ENCODE measurements around the gene UBE2S.
"Not testable (repeated sequence)": the region's sequence is repeated elsewhere in the genome, so short reads cannot be mapped to it uniquely, and the experiment has no call there.

Gene UBE2S

GRCh38 chr19:55410168-55410567 is 2.6 kb upstream of the UBE2S start:
- no peak for ATAC-seq (ENCODE audit: insufficient read depth, low read depth)
- H3K79me2 ChIP-seq (ENCODE audit: insufficient read depth, low read length) = peaks cover 23% of the 10 kb centered on the region

GRCh38 chr19:55409179-55409578 is 1.6 kb upstream of the UBE2S start:
- H3K4me1 ChIP-seq (ENCODE audit: insufficient read depth, low read length) = peaks cover 31% of the 10 kb centered on the region
- H3K9me3 ChIP-seq (ENCODE audit: insufficient read depth, low read length, severe bottlenecking) = peaks cover 15% of the 10 kb centered on the region
- H4K20me1 ChIP-seq (ENCODE audit: insufficient read depth, low read length) = peaks cover 27% of the 10 kb centered on the region
- peaks cover 32% of the 10 kb centered on the region for H3K79me2 ChIP-seq (ENCODE audit: insufficient read depth, low read length)
- H3K9ac ChIP-seq (ENCODE audit: low read depth, low read length); DNase-seq; H3K27me3 ChIP-seq (ENCODE audit: insufficient read depth, low read length, poor library complexity); H3K4me2 ChIP-seq (ENCODE audit: insufficient read depth, low read length); H3K4me3 ChIP-seq (ENCODE audit: low read depth in 1 of 2, low read length in 2 of 2); ATAC-seq (ENCODE audit: insufficient read depth, low read depth): not testable (repeated sequence)
- 0 out of 2 replicates have a peak overlapping the region, but pooled peaks have one; percentile 91 for H2AFZ ChIP-seq (ENCODE audit: low read depth, low read length)
- H3K27ac ChIP-seq (ENCODE audit: low read length) = peak overlapping the region; percentile 99; the same call in 1 of the 2 replicates
- peaks cover 31% of the 10 kb centered on the region for H3K36me3 ChIP-seq (ENCODE audit: insufficient read depth, low read length)

More at GRCh38 chr19:55410168-55410567, 2.6 kb upstream of the UBE2S start:
- H3K9me3 ChIP-seq (ENCODE audit: insufficient read depth, low read length, severe bottlenecking) = peaks cover 15% of the 10 kb centered on the region
- DNase-seq = no peak
- no peak overlapping the region for H3K4me3 ChIP-seq (ENCODE audit: low read depth in 1 of 2, low read length in 2 of 2)
- H3K36me3 ChIP-seq (ENCODE audit: insufficient read depth, low read length) = peaks cover 22% of the 10 kb centered on the region
- TF ChIP-seq, protein P1, sequence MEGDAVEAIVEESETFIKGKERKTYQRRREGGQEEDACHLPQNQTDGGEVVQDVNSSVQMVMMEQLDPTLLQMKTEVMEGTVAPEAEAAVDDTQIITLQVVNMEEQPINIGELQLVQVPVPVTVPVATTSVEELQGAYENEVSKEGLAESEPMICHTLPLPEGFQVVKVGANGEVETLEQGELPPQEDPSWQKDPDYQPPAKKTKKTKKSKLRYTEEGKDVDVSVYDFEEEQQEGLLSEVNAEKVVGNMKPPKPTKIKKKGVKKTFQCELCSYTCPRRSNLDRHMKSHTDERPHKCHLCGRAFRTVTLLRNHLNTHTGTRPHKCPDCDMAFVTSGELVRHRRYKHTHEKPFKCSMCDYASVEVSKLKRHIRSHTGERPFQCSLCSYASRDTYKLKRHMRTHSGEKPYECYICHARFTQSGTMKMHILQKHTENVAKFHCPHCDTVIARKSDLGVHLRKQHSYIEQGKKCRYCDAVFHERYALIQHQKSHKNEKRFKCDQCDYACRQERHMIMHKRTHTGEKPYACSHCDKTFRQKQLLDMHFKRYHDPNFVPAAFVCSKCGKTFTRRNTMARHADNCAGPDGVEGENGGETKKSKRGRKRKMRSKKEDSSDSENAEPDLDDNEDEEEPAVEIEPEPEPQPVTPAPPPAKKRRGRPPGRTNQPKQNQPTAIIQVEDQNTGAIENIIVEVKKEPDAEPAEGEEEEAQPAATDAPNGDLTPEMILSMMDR (IDR thresholded peaks at IDR 0.05; ENCODE audit: borderline replicate concordance, extremely low read depth, low read length, poor library complexity, severe bottlenecking) = no peak
- TF ChIP-seq EZH2 (IDR thresholded peaks at IDR 0.05; ENCODE audit: borderline replicate concordance, low read depth, low read length, severe bottlenecking) = no peak
- peaks cover 24% of the 10 kb centered on the region for H3K4me1 ChIP-seq (ENCODE audit: insufficient read depth, low read length)
- peaks cover 20% of the 10 kb centered on the region for H4K20me1 ChIP-seq (ENCODE audit: insufficient read depth, low read length)
- no peak overlapping the region for H3K4me2 ChIP-seq (ENCODE audit: insufficient read depth, low read length)
- H2AFZ ChIP-seq (ENCODE audit: low read depth, low read length) = no peak overlapping the region
- H3K9ac ChIP-seq (ENCODE audit: low read depth, low read length) = no peak overlapping the region
- no peaks in the 10 kb centered on the region for H3K27me3 ChIP-seq (ENCODE audit: insufficient read depth, low read length, poor library complexity)
- no peak overlapping the region for H3K27ac ChIP-seq (ENCODE audit: low read length)

DNA sequence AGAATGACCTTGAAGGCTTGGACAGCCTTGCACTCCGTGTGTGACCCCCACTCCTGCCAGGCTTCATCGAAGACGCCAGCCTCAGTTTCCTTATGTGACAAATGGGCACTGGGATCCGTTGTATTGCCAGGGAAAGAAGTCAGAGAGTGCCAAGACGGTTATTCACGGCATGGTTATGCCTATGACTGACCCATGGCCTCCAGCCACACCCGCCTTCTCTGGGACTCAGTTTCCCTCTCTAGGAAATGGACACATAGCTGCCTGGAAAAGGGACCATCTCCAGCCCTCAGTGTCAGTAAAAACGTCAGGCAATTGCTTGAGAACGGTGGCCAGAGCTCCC is 915 bp upstream of the UBE2S start:
- peak overlapping the region; percentile 99 for H3K27ac ChIP-seq (ENCODE audit: low read length)
- H2AFZ ChIP-seq (ENCODE audit: low read depth, low read length) = peak overlapping the region; percentile 91
- peaks cover 15% of the 10 kb centered on the region for H3K9me3 ChIP-seq (ENCODE audit: insufficient read depth, low read length, severe bottlenecking)
- DNase-seq (no peak), ATAC-seq (ENCODE audit: insufficient read depth, low read depth) (no peak)
- peak overlapping the region in 1 of 2 experiments; percentile 52; a peak in 2 of 4 replicates for H3K4me3 ChIP-seq (ENCODE audit: low read depth in 1 of 2, low read length in 2 of 2)
- peaks cover 37% of the 10 kb centered on the region for H3K36me3 ChIP-seq (ENCODE audit: insufficient read depth, low read length)
- H4K20me1 ChIP-seq (ENCODE audit: insufficient read depth, low read length) = peaks cover 31% of the 10 kb centered on the region
- peaks cover 36% of the 10 kb centered on the region for H3K4me1 ChIP-seq (ENCODE audit: insufficient read depth, low read length)
- TF ChIP-seq, protein P1 (IDR thresholded peaks at IDR 0.05; ENCODE audit: borderline replicate concordance, extremely low read depth, low read length, poor library complexity, severe bottlenecking) = no peak
- TF ChIP-seq EZH2 (IDR thresholded peaks at IDR 0.05; ENCODE audit: borderline replicate concordance, low read depth, low read length, severe bottlenecking) = no peak
- H3K79me2 ChIP-seq (ENCODE audit: insufficient read depth, low read length) = peaks cover 37% of the 10 kb centered on the region
- H3K9ac ChIP-seq (ENCODE audit: low read depth, low read length) = peak overlapping the region; percentile 58
- no peaks in the 10 kb centered on the region for H3K27me3 ChIP-seq (ENCODE audit: insufficient read depth, low read length, poor library complexity)
- H3K4me2 ChIP-seq (ENCODE audit: insufficient read depth, low read length) = peak overlapping the region; percentile 60

GRCh38 chr19:55407800-55408532 is 378 bp upstream of the UBE2S start:
- TF ChIP-seq, protein P1 (IDR thresholded peaks at IDR 0.05; ENCODE audit: borderline replicate concordance, extremely low read depth, low read length, poor library complexity, severe bottlenecking) = no peak
- TF ChIP-seq EZH2 (IDR thresholded peaks at IDR 0.05; ENCODE audit: borderline replicate concordance, low read depth, low read length, severe bottlenecking) = no peak
- peak; percentile 93 for ATAC-seq (ENCODE audit: insufficient read depth, low read depth)

More at GRCh38 chr19:55407800-55408532, 378 bp upstream of the UBE2S start:
- H3K9ac ChIP-seq (ENCODE audit: low read depth, low read length) = peak overlapping the region; percentile 97
- no peaks in the 10 kb centered on the region for H3K27me3 ChIP-seq (ENCODE audit: insufficient read depth, low read length, poor library complexity)
- peak; percentile 99 for DNase-seq
- H3K79me2 ChIP-seq (ENCODE audit: insufficient read depth, low read length) = peaks cover 42% of the 10 kb centered on the region
- peak overlapping the region; percentile 99 for H3K27ac ChIP-seq (ENCODE audit: low read length)
- H3K9me3 ChIP-seq (ENCODE audit: insufficient read depth, low read length, severe bottlenecking) = peaks cover 15% of the 10 kb centered on the region
- peaks cover 37% of the 10 kb centered on the region for H4K20me1 ChIP-seq (ENCODE audit: insufficient read depth, low read length)
- peak overlapping the region; percentile 92 for H3K4me2 ChIP-seq (ENCODE audit: insufficient read depth, low read length)
- H2AFZ ChIP-seq (ENCODE audit: low read depth, low read length) = peak overlapping the region; percentile 91
- H3K4me3 ChIP-seq (ENCODE audit: low read depth in 1 of 2, low read length in 2 of 2) = peak overlapping the region; percentile 89 to 90; a peak in 3 of 4 replicates
- peaks cover 41% of the 10 kb centered on the region for H3K4me1 ChIP-seq (ENCODE audit: insufficient read depth, low read length)
- peaks cover 42% of the 10 kb centered on the region for H3K36me3 ChIP-seq (ENCODE audit: insufficient read depth, low read length)

All from DND-41 (cell line).